Suprapubic skin (tissue), 4 donors: ENCODE measurements around the gene TRAF3. TPM values are rescaled to one million over a fixed set of nuclear protein-coding genes. Genes with fewer than 3 reads are reported as not detected.

Experiments
- DNase-seq, 2 donors: peaks; one replicate each; pipeline ENCODE4 v3.0.0-alpha.2; 2019; ENCODE audit warnings: low spot score in 2 of 2
- H3K27ac ChIP-seq: fragments of 200-600 bp; sonication (generic); one replicate; pipeline ENCODE4 v1.5.1; 2019
- H3K27me3 ChIP-seq: fragments of 200-600 bp; sonication (generic); one replicate; pipeline ENCODE4 v1.5.1; 2019
- H3K36me3 ChIP-seq: fragments of 200-600 bp; sonication (generic); one replicate; pipeline ENCODE4 v1.5.1; 2019
- H3K4me1 ChIP-seq: fragments of 200-600 bp; sonication (generic); one replicate; pipeline ENCODE4 v1.5.1; 2019
- H3K4me3 ChIP-seq: fragments of 200-600 bp; sonication (generic); one replicate; pipeline ENCODE4 v1.5.1; 2019; ENCODE audit warnings: mild to moderate bottlenecking
- H3K9me3 ChIP-seq: fragments of 200-600 bp; sonication (generic); one replicate; pipeline ENCODE4 v1.5.1; 2019
- CTCF ChIP-seq, 2 donors: fragments of 200-600 bp in 1 of 2; fragments of 450-650 bp in 1 of 2; sonication (generic) in 1 of 2; IDR thresholded peaks; one replicate each; pipeline ENCODE4 v1.5.1; 2016 to 2019; ENCODE audit warnings: antibody characterized with exemption in 2 of 2, mild to moderate bottlenecking in 1 of 2, moderate library complexity in 1 of 2
- EP300 ChIP-seq: sonication (generic); formaldehyde crosslinking; IDR thresholded peaks from one replicate; pipeline ENCODE4 v1.6.1; 2017; ENCODE audit warnings: antibody characterized with exemption
- POLR2A ChIP-seq, 2 donors: fragments of 450-650 bp; IDR thresholded peaks; one replicate each; pipeline ENCODE4 v1.6.1; 2017; ENCODE audit warnings: antibody characterized with exemption in 2 of 2, mild to moderate bottlenecking in 2 of 2, moderate library complexity in 2 of 2
- POLR2AphosphoS5 ChIP-seq, 3 donors: sonication (generic); formaldehyde crosslinking; IDR thresholded peaks; one replicate each; pipeline ENCODE4 v1.6.1; 2017; ENCODE audit warnings: antibody characterized with exemption in 3 of 3
- WGBS: methylation state at CpG from one replicate; pipeline ENCODE4 v1.1.5; 2018; 5-methylcytosine and 5-hydroxymethylcytosine counted together
- total RNA-seq, 4 donors: library from RNA; depleted of rRNA; stranded (reverse); fragments of >200 nt; gene quantifications; one replicate each; pipeline ENCODE4 v1.1.0, GENCODE V29; 2016

The TRAF3 gene
- total RNA-seq, 4 donors from 2014 or later = 8.7 to 22.8 (median 14.2) TPM

DNA sequence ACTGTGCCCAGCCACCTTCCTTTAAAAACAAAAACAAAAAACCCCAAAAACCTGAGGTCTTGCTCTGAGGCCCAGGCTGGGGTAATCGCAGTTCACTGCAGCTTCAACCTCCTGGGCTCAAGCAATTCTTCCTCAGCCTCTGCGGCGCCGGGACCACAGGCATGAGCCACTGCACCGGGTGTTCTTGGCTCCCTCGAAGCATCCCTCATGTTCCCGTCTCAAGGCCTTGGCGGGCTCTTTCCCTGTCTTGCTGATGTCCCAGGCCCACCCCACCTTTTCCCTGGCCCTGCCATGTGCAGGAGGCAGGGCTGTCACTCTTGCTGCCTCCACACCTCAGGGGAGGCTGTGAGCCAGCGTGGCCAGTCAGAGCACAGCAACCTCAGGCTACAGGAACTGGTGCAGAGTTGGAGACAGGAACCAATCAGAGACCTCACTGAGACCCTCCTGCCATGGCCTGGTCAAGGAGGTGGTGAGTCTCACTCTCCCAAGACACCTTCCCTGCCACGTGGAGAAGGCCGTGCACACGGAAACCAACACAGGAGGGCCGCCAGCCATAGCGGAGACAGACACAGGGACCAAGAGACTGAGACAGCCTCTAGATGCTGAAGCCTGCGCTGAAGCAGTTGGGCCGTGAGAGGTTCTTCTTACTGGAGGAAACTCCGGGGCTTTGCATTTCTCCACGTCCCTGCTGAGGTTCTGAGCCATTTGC lies 139.3 kb downstream of the TRAF3 start:
- no peak for TF ChIP-seq POLR2AphosphoS5 (IDR thresholded peaks at IDR 0.05)
- TF ChIP-seq EP300 = no peak
- no peak for TF ChIP-seq POLR2A (IDR thresholded peaks at IDR 0.05)
- no peak for TF ChIP-seq CTCF (IDR thresholded peaks at IDR 0.05)
- Histone ChIP-seq H3K4me3 (no peak overlapping the region), H3K27me3 (no peaks in the 10 kb centered on the region), H3K4me1 (no peaks in the 10 kb centered on the region), H3K36me3 (peaks cover 6% of the 10 kb centered on the region), H3K9me3 (no peaks in the 10 kb centered on the region), H3K27ac (no peak overlapping the region)
- no peak for DNase-seq
- 67% methylated on average over 12 of the region's 18 CpGs for WGBS

DNA sequence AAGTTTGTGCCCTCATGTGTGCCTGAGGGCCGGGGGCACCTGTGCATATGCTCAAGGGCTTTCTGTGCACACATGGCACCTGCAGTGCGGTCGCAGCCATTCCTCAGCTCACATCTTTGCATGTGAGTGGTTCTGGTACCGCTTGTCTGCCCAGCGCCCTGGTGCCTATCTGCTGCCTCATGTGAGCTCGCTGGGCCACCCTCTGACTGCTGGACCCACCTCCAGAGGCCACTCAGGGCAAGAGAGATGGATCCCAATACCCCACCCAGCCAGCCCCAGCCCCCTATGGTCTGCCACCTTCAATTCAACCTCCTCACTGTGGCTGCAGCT lies 139.8 kb downstream of the TRAF3 start:
- Histone ChIP-seq H3K27me3 (no peaks in the 10 kb centered on the region), H3K36me3 (peaks cover under 1% of the 10 kb centered on the region), H3K4me3 (no peak overlapping the region), H3K4me1 (no peaks in the 10 kb centered on the region), H3K27ac (no peak overlapping the region), H3K9me3 (no peaks in the 10 kb centered on the region)
- TF ChIP-seq CTCF (IDR thresholded peaks at IDR 0.05) (no peak), POLR2A (IDR thresholded peaks at IDR 0.05) (no peak), POLR2AphosphoS5 (IDR thresholded peaks at IDR 0.05) (no peak), EP300 (no peak)
- 89% methylated on average over 6 of the region's 6 CpGs for WGBS
- DNase-seq = no peak

DNA sequence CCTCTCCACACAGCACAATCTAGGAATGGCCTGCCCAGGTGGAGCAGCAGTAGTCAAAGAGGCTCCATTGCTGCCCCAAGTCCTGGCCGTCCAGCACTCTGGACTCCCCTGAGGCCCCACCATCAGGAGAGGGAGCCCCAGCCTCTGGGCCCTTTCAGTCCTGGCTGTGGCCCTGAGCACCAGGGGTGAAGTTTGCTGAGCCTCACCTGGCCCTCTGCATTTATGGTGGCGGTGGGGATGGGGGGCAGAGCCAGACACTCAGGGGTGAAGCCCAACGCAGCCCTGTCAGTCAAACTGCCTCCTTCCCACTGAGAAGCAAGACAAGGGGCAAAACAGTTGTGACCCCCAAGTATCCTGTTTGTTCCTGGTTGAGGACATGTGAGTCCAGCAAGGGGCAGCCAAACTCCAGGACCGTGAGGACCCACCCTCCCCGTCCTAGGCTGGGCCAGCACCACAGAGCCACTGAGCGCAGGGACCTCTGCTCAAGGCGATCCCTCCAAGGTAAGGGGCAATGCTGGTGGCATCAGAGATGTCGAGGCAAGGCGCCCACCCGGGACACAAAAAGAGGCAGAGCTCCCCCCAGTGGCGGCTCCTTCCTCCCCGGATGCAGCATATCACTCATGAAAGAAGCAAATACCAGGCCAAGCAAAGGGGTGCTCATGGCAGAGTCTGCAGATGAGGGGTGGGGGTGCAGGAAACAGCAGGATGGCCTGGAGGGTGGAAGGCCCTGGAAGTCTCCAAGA lies 140.4 kb downstream of the TRAF3 start:
- 37% methylated on average over 5 of the region's 12 CpGs for WGBS

GRCh38 chr14:102918438-102918837 lies 141.2 kb downstream of the TRAF3 start:
- H3K9me3 ChIP-seq = no peaks in the 10 kb centered on the region
- no peak for TF ChIP-seq CTCF (IDR thresholded peaks at IDR 0.05)
- no peak for TF ChIP-seq EP300
- H3K27me3 ChIP-seq = peaks cover 12% of the 10 kb centered on the region
- WGBS = 50% methylated on average over 2 of the region's 2 CpGs
- no peak overlapping the region for H3K4me3 ChIP-seq
- no peaks in the 10 kb centered on the region for H3K36me3 ChIP-seq
- no peak overlapping the region for H3K27ac ChIP-seq
- no peak for DNase-seq
- H3K4me1 ChIP-seq = peaks cover 10% of the 10 kb centered on the region

More for the DNA sequence above, 140.4 kb downstream of the TRAF3 start:
- Histone ChIP-seq H3K27me3 (peaks cover 4% of the 10 kb centered on the region), H3K27ac (no peak overlapping the region), H3K4me3 (no peak overlapping the region), H3K4me1 (peaks cover 2% of the 10 kb centered on the region), H3K9me3 (no peaks in the 10 kb centered on the region), H3K36me3 (no peaks in the 10 kb centered on the region)
- no peak for DNase-seq
- TF ChIP-seq EP300 = no peak
- TF ChIP-seq POLR2A (IDR thresholded peaks at IDR 0.05) = no peak
- no peak for TF ChIP-seq POLR2AphosphoS5 (IDR thresholded peaks at IDR 0.05)
- TF ChIP-seq CTCF (IDR thresholded peaks at IDR 0.05) = peak; percentile 25 to 44

- Histone ChIP-seq H3K27me3 (peaks cover 31% of the 10 kb centered on the region), H3K36me3 (no peaks in the 10 kb centered on the region), H3K9me3 (no peaks in the 10 kb centered on the region), H3K4me1 (peaks cover 16% of the 10 kb centered on the region), H3K27ac (no peak overlapping the region), H3K4me3 (no peak overlapping the region)
- WGBS = 94% methylated on average over 5 of the region's 5 CpGs
- DNase-seq = no peak
- no peak for TF ChIP-seq POLR2A (IDR thresholded peaks at IDR 0.05)
- no peak for TF ChIP-seq POLR2AphosphoS5 (IDR thresholded peaks at IDR 0.05)
- no peak for TF ChIP-seq EP300
- TF ChIP-seq CTCF (IDR thresholded peaks at IDR 0.05) = no peak
Measured at GRCh38 chr14:102920273-102920997, 143.2 kb downstream of the TRAF3 start.
